ENCODE measurements around the gene FIZ1.

FIZ1 gene

GRCh38 chr19:55635856-55636440 is 36.6 kb upstream of the FIZ1 start:
- no peak for DNase-seq (ENCODE audit: low read depth)

GRCh38 chr19:55635334-55635717 is 36.0 kb upstream of the FIZ1 start:
- no peak for DNase-seq (ENCODE audit: low read depth)

DNA sequence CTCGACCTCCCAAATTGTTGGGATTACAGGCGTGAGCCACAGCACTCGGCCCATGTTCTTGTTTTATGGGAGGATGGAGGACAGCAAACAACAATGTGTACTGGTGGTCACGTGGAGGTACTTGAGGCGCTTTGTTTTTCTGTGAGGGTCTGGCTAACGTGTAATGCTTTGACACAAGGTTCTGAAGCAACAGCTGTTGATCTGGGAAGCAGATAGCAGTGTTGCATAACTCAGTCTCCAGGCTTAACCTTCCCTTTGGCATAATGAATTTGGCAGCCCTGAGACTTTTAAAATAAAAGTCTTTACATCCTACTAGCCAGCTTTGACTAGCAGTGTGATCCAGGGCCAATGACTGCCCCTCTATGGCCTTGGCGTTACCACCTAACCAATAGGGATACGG is 34.5 kb upstream of the FIZ1 start:
- no peak for DNase-seq (ENCODE audit: low read depth)

- DNase-seq (ENCODE audit: low read depth), result peak; percentile 86
Measured at GRCh38 chr19:55632463-55632834, 33.1 kb upstream of the FIZ1 start.

GRCh38 chr19:55626350-55626749 is 27.0 kb upstream of the FIZ1 start:
- peak; percentile 53 for DNase-seq (ENCODE audit: low read depth)

GRCh38 chr19:55625004-55625326 is 25.6 kb upstream of the FIZ1 start:
- DNase-seq (ENCODE audit: low read depth), result no peak

DNA sequence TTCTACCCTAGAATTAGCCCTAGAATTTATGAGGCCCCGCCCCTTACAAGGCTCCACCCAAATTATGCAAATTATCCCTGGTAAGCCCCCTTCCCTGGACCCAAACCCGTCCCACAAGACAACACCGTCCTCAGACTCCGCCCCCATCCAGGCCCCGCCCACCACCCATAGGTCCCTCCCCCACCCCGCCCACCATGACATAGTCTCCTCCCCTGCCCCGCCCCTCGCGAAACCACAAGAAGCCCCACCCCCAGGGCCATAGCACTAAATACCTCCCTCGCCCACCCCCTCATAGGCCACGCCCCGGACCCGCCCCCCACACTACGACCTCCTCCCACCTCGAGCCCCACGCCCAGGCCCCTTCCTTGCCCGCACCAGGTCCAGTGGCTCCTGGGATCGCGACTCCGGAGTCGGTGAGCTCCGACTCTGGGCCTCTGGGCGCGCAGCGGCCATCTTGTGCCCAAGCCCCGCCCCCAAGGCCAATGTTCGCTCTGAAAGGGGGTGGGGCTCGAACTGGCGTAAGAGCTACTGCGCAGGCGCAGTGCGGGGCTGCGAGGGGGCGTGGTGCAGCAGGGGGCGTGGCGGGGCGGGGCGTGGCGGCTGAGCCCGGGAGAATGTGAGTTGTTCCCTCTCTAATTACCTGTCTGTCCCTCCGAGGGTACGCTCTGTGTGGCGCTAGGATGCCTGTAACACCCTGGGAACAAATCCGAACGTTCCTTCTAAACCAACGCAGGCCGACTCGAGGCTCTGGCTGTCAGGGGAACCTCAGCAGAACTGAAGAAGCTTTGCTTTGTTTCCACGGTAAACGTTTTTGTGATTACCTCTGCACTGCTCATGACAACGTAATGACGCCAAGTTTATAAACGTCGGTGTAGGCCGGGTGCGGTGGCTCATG is 25.0 kb upstream of the FIZ1 start, which contains the start of gene ZNF784:
Gene ZNF784, minus strand, starts transcription at position 458 of the 895 bp plus-strand sequence. Its CDS starts 5 bp downstream, at position 453.
- DNase-seq (ENCODE audit: low read depth), result peak; percentile 93

- no peak for DNase-seq (ENCODE audit: low read depth)
Measured at GRCh38 chr19:55623561-55623960, 24.2 kb upstream of the FIZ1 start.

GRCh38 chr19:55623130-55623529 is 23.8 kb upstream of the FIZ1 start:
- DNase-seq (ENCODE audit: low read depth), result no peak

- DNase-seq (ENCODE audit: low read depth), result no peak
Measured at GRCh38 chr19:55622242-55622969, 23.1 kb upstream of the FIZ1 start.

- DNase-seq (ENCODE audit: low read depth), result no peak
Measured at GRCh38 chr19:55621673-55622231, 22.4 kb upstream of the FIZ1 start.

GRCh38 chr19:55621205-55621672 is 21.9 kb upstream of the FIZ1 start:
- DNase-seq (ENCODE audit: low read depth), result no peak

GRCh38 chr19:55620410-55621204 is 21.3 kb upstream of the FIZ1 start:
- no peak for DNase-seq (ENCODE audit: low read depth)

DNA sequence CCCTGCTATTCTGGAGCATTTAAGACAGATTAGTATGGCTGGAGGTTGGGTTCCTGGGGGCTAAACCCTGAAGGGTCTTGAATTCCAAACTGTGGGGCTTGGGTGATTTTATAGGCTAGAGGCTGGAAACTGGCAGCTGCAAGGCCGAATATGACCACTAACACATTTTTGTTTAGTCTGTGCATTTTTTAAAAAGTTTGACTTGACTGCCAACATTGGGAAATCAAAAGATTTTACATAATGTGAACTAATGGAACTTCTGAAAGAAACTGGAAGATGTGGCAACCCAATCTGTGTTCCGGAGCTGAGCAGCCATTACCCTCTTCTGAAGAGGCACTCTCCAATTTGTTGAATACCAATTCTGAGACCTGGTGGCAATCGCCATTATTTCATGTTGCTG is 20.0 kb upstream of the FIZ1 start:
- no peak for DNase-seq (ENCODE audit: low read depth)

DNA sequence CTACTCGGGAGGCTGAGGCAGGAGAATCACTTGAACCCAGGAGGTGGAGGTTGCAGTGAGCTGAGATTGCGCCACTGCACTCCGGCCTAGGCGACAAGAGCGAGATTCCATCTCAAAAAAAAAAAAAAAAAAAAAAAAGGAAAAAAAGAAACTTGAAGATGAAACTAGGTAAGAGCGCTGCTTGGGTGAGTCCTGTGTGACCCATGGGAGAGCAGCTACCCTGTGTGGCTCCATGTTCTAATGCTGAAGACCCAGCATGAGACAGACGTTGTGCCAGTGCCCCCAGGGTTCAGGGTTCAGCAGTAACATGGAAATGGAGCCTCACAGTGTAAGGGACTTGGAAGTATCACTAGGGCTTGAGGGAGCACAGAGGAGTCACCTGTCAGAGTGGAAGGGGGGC is 19.1 kb upstream of the FIZ1 start:
- DNase-seq (ENCODE audit: low read depth), result no peak

DNA sequence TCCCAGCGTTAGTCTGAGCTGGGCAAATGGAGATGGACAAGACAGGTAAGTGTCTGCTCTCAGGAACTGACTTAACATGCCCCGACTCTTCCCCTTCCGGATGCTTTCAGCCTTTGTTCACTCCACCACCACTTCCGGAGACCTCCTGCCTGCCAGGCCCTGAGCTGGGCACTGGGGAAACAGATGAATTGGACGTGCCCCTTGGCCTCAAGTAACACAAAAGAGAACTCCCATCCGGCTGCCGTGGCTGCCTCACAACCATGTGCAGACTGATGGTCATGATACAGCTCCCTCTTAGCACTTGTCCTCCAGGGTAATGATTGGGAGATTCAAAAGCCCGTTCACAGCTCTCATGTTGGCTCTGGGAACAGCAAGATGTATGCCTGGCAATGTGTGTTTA is 18.1 kb upstream of the FIZ1 start:
- no peak for DNase-seq (ENCODE audit: low read depth)

DNA sequence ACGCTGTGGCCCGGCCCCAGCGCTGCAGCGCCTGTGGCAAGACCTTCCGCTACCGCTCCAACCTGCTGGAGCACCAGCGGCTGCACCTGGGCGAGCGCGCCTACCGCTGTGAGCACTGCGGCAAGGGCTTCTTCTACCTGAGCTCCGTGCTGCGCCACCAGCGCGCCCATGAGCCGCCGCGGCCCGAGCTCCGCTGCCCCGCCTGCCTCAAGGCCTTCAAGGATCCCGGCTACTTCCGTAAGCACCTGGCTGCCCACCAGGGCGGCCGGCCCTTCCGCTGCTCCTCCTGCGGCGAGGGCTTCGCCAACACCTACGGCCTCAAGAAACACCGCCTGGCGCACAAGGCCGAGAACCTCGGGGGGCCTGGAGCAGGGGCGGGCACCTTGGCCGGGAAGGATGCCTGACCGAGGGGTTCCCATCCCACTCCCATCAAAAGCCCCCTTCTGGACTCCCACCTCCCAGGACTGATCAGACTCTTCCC is 17.1 kb upstream of the FIZ1 start:
- DNase-seq (ENCODE audit: low read depth), result no peak

- DNase-seq (ENCODE audit: low read depth), result no peak
Measured at GRCh38 chr19:55615543-55616394, 16.5 kb upstream of the FIZ1 start.

GRCh38 chr19:55614711-55615542 is 15.6 kb upstream of the FIZ1 start:
- no peak for DNase-seq (ENCODE audit: low read depth)

All from stimulated activated CD4-positive, alpha-beta T cell treated with anti-CD3 and anti-CD28 coated beads, Interleukin-2, amount 100 ng/mL, for 4 hours (primary cell).